GM12878 (cell line): ENCODE results near the gene ANTXR1. TPM values are rescaled to one million over a fixed set of nuclear protein-coding genes. Genes with fewer than 3 reads are reported as not detected.

Experiments
- ATAC-seq: fragments of 200-7000 bp; cut with Tn5 transposase; 3 replicates; pipeline ENCODE4 v1.9.1; 2020; ENCODE audit warnings: mild to moderate bottlenecking, moderate library complexity
- BruUV-seq: library from RNA; stranded (reverse); fragments of 400-500 nt; replicated peaks from 2 replicates; lab custom pipeline; 2021; lab: Mats Ljungman, UMichigan
- CTCF ChIA-PET: fragments of 300-600 bp; sonication (Branson Sonifier 250); formaldehyde crosslinking; extraction: SDS; loops from one replicate; lab custom pipeline; 2021; ENCODE audit warnings: inconsistent platforms; lab: Yijun Ruan, JAX
- POLR2A ChIA-PET: fragments of 350-600 bp; formaldehyde crosslinking; extraction: SDS; loops from one replicate; lab custom pipeline; 2021; ENCODE audit warnings: inconsistent platforms; lab: Charles Lee
- RAD21 ChIA-PET: fragments of 300-600 bp; sonication (Branson Sonifier 250); formaldehyde crosslinking; loops from one replicate; lab custom pipeline; 2023; ENCODE audit warnings: antibody characterized with exemption; ENCODE audit not compliant: unreplicated experiment; lab: Charles Lee
- SMC1A ChIA-PET: fragments of 300-600 bp; sonication (Branson Sonifier 250); formaldehyde crosslinking; loops from one replicate; lab custom pipeline; 2023; ENCODE audit not compliant: unreplicated experiment, uncharacterized antibody; lab: Charles Lee
- DNase-seq: peaks from one replicate; pipeline ENCODE4 v3.0.0-alpha.2; 2011; ENCODE audit warnings: low read depth, low spot score
- FAIRE-seq: peaks from 3 replicates; lab custom pipeline; 2011; peaks lifted over from hg19 to GRCh38; lab: Jason Lieb, UNC
- H2AFZ ChIP-seq: 2 replicates; pipeline ENCODE4 v1.6.0; 2011; ENCODE audit warnings: low read depth, low read length, control low read depth; ENCODE audit not compliant: control insufficient read depth
- H3K27ac ChIP-seq: 2 replicates; pipeline ENCODE4 v1.5.1; 2011; ENCODE audit warnings: control low read depth; ENCODE audit not compliant: control insufficient read depth, insufficient read depth
- H3K27me3 ChIP-seq, 2 experiments: replicated peaks in 1 of 2; 2 replicates each; pipeline versions ENCODE4 v1.6.0 to v1.6.1; 2011; ENCODE audit warnings: low read length in 1 of 2; ENCODE audit not compliant: control insufficient read depth in 2 of 2, insufficient read depth in 2 of 2
- H3K36me3 ChIP-seq, 2 experiments: 2 replicates each; pipeline ENCODE4 v1.5.1; 2011; ENCODE audit warnings: low read length in 1 of 2; ENCODE audit not compliant: control insufficient read depth in 2 of 2, insufficient read depth in 2 of 2
- H3K4me1 ChIP-seq: 2 replicates; pipeline ENCODE4 v1.6.1; 2011; ENCODE audit warnings: mild to moderate bottlenecking, low read length, moderate library complexity, mixed read lengths; ENCODE audit not compliant: control insufficient read depth, insufficient read depth
- H3K4me2 ChIP-seq: 2 replicates; pipeline ENCODE4 v1.6.0; 2011; ENCODE audit warnings: control low read depth; ENCODE audit not compliant: control insufficient read depth, insufficient read depth
- H3K4me3 ChIP-seq: fragments of 200-600 bp; sonication (generic); 2 replicates; pipeline ENCODE4 v1.5.1; 2016
- H3K79me2 ChIP-seq: 2 replicates; pipeline ENCODE4 v1.6.0; 2011; ENCODE audit warnings: low read length; ENCODE audit not compliant: control insufficient read depth, insufficient read depth
- H3K9ac ChIP-seq: 2 replicates; pipeline ENCODE4 v1.8.0; 2011; ENCODE audit warnings: low read length, control low read depth, mixed read lengths; ENCODE audit not compliant: control insufficient read depth, insufficient read depth
- H3K9me3 ChIP-seq: replicated peaks from 3 replicates; pipeline ENCODE4 v1.5.1; 2011; ENCODE audit warnings: mild to moderate bottlenecking, low read length; ENCODE audit not compliant: control insufficient read depth, insufficient read depth
- H4K20me1 ChIP-seq: 2 replicates; pipeline ENCODE4 v1.6.0; 2011; ENCODE audit not compliant: control insufficient read depth, insufficient read depth
- MYC ChIP-seq: IDR thresholded peaks from 2 replicates; pipeline ENCODE4 v1.6.1; 2011; ENCODE audit warnings: mild to moderate bottlenecking, low read length, moderate library complexity, inconsistent platforms; ENCODE audit not compliant: insufficient read depth, insufficient replicate concordance, insufficient read length, severe bottlenecking
- PBX3 ChIP-seq: IDR thresholded peaks from 2 replicates; pipeline ENCODE4 v1.6.1; 2011; ENCODE audit warnings: mild to moderate bottlenecking, low read depth, low read length, moderate library complexity; ENCODE audit not compliant: insufficient replicate concordance
- STAT1 ChIP-seq: fragments of 450-650 bp; conservative IDR thresholded peaks from 2 replicates; pipeline ENCODE4 v1.6.1; 2014; ENCODE audit warnings: antibody characterized with exemption, mild to moderate bottlenecking
- TARDBP ChIP-seq: IDR thresholded peaks from 2 replicates; pipeline ENCODE4 v1.6.1; 2016; ENCODE audit warnings: borderline replicate concordance
- ZBED1 ChIP-seq: IDR thresholded peaks from 2 replicates; pipeline ENCODE4 v1.6.1; 2016; ENCODE audit warnings: borderline replicate concordance
- ZNF592 ChIP-seq: fragments of 450-650 bp; IDR thresholded peaks from 2 replicates; pipeline ENCODE4 v1.6.1; 2017; ENCODE audit warnings: mild to moderate bottlenecking, moderate library complexity
- WGBS: methylation state at CpG from one replicate; pipeline ENCODE4 v1.1.6; 2016; ENCODE audit warnings: low lambda C conversion rate; ENCODE audit not compliant: insufficient replicate concordance, insufficient coverage; ENCODE audit errors: missing lambda C conversion rate; 5-methylcytosine and 5-hydroxymethylcytosine counted together
- in situ Hi-C: fragments of 300-500 bp; cut with MboI; formaldehyde crosslinking; loops from 9 replicates; pipeline ENCODE4 v1.14.3; 2018; ENCODE audit warnings: mixed read lengths
- intact Hi-C: fragments of 100-400 bp; cut with micrococcal nuclease; formaldehyde crosslinking; loops from one replicate; pipeline ENCODE4 v1.14.2; 2022; ENCODE audit not compliant: unreplicated experiment
- polyA plus RNA-seq, 11 experiments: library from polyadenylated mRNA; depleted of rRNA in 4 of 11; unstranded in 6 of 11; stranded (reverse) in 5 of 11; fragments of >200 nt; fragmentation: Nextera tagmentation in 4 of 11; fragmentation: Illumina TruSeq in 1 of 11; extraction: Ambion mirVana in 4 of 11; extraction: Trizol in 1 of 11; gene quantifications; 1 replicate in 1 of 11; 2 replicates in 10 of 11; pipeline versions ENCODE4 v1.2.1 to v1.2.3, GENCODE V29; 2011 to 2016; ENCODE audit warnings: inconsistent platforms in 2 of 11, missing spikeins in 2 of 11, low read depth in 1 of 11
- total RNA-seq, 4 experiments: library from RNA; depleted of rRNA in 3 of 4; stranded (reverse); fragments of >200 nt in 3 of 4; fragmentation: Illumina TruSeq in 1 of 4; extraction: Trizol in 1 of 4; gene quantifications; 2 replicates each; pipeline versions ENCODE4 v1.2.1 to v1.2.3, GENCODE V29; 2013 to 2021

ANTXR1 gene
- total and polyA plus RNA-seq, 10 of the 15 experiments (the other 5 are each of a cell fraction or from before 2014, with no cell fraction given): 0.09 to 0.26 TPM; not detected in 8

GRCh38 chr2:69251943-69252342 lies 239.0 kb downstream of the ANTXR1 start:
- Histone ChIP-seq H2AFZ (no peak overlapping the region), H3K4me2 (no peak overlapping the region), H3K4me1 (no peaks in the 10 kb centered on the region), H3K9ac (no peak overlapping the region), H3K4me3 (no peak overlapping the region), H3K9me3 (no peaks in the 10 kb centered on the region), H3K36me3 (no peaks in the 10 kb centered on the region), H4K20me1 (no peaks in the 10 kb centered on the region), H3K27ac (no peak overlapping the region), H3K79me2 (no peaks in the 10 kb centered on the region), H3K27me3 (peaks cover 0 to 4% of the 10 kb centered on the region in 2 experiments; a peak in 1 of 4 replicates)
- ChIA-PET RAD21 (no interaction called here), POLR2A (no interaction called here), CTCF (no interaction called here), SMC1A (no interaction called here)
- no TSS peak for BruUV-seq
- intact Hi-C loops (no loop called here), in situ Hi-C loops (no loop called here)
- WGBS: 33% methylated on average over 2 of the region's 2 CpGs
- FAIRE-seq (no peak), ATAC-seq (no peak), DNase-seq (no peak)
- TF ChIP-seq ZNF592 (no peak), TARDBP (no peak), ZBED1 (no peak), MYC (no peak), STAT1 (no peak), PBX3 (no peak)
